Bronchial epithelial cell (primary cell): ENCODE results near the gene MAGI2. TPM values are rescaled to one million over a fixed set of nuclear protein-coding genes. Genes with fewer than 3 reads are reported as not detected.
"Not testable (repeated sequence)": the region's sequence is repeated elsewhere in the genome, so short reads cannot be mapped to it uniquely, and the experiment has no call there.

Experiments used
- DNase-seq: peaks from one replicate; pipeline ENCODE4 v3.0.0-alpha.2; 2010; ENCODE audit warnings: low read depth
- FAIRE-seq: peaks from 2 replicates; lab custom pipeline; 2011; peaks lifted over from hg19 to GRCh38; lab: Jason Lieb, UNC
- H3K27me3 ChIP-seq: 2 replicates; pipeline ENCODE4 v1.5.1; 2011; ENCODE audit warnings: low read length; ENCODE audit not compliant: control insufficient read depth, insufficient read depth
- H3K36me3 ChIP-seq: 2 replicates; pipeline ENCODE4 v1.5.1; 2011; ENCODE audit warnings: low read length; ENCODE audit not compliant: control insufficient read depth, insufficient read depth
- H3K4me3 ChIP-seq: 2 replicates; pipeline ENCODE4 v1.5.1; 2011; ENCODE audit warnings: mild to moderate bottlenecking, low read depth, low read length, control low read depth
- total RNA-seq: library from RNA; depleted of rRNA; stranded (reverse); fragments of >200 nt; gene quantifications from 2 replicates; pipeline ENCODE4 v1.2.1, GENCODE V29; 2014
- TF ChIP-seq, protein P1 (sequence below): IDR thresholded peaks from 2 replicates; pipeline ENCODE4 v1.5.1; 2011; ENCODE audit warnings: mild to moderate bottlenecking, moderate library complexity, low read length, control low read depth, inconsistent platforms; ENCODE audit not compliant: insufficient read depth, severe bottlenecking

MAGI2 gene
- total RNA-seq, 1 donor from 2014 or later, result 2.6 TPM

- no peaks in the 10 kb centered on the region for H3K36me3 ChIP-seq
- H3K4me3 ChIP-seq, result peak overlapping the region; percentile 71
- no peaks in the 10 kb centered on the region for H3K27me3 ChIP-seq
- peak; percentile 98 for DNase-seq
- no peak for FAIRE-seq
- TF ChIP-seq, protein P1, sequence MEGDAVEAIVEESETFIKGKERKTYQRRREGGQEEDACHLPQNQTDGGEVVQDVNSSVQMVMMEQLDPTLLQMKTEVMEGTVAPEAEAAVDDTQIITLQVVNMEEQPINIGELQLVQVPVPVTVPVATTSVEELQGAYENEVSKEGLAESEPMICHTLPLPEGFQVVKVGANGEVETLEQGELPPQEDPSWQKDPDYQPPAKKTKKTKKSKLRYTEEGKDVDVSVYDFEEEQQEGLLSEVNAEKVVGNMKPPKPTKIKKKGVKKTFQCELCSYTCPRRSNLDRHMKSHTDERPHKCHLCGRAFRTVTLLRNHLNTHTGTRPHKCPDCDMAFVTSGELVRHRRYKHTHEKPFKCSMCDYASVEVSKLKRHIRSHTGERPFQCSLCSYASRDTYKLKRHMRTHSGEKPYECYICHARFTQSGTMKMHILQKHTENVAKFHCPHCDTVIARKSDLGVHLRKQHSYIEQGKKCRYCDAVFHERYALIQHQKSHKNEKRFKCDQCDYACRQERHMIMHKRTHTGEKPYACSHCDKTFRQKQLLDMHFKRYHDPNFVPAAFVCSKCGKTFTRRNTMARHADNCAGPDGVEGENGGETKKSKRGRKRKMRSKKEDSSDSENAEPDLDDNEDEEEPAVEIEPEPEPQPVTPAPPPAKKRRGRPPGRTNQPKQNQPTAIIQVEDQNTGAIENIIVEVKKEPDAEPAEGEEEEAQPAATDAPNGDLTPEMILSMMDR, result no peak
Observed at GRCh38 chr7:79451580-79451979, 1.9 kb downstream of the MAGI2 start.

- not testable (repeated sequence) for H3K4me3 ChIP-seq, H3K36me3 ChIP-seq, H3K27me3 ChIP-seq, DNase-seq, FAIRE-seq
Observed at GRCh38 chr7:79442766-79443165, 10.7 kb downstream of the MAGI2 start.

DNA sequence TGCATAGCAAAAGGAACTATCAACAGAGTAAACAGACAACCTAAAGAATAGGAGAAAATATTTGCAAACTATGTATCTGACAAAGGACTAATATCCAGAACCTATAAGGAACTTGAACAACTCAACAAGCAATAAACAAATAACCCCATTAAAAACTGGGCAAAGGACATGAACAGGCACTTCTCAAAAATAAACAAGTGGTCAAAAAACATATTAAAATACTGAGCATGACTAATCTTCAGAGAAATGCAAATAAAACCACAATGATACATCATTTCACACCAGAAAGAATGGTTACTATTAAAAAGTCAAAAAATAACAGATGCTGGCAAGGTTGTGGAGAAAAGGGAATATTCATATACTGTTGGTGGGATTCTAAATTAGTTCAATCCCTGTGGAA, 17.1 kb downstream of the MAGI2 start:
- Histone ChIP-seq H3K36me3 (no peaks in the 10 kb centered on the region), H3K27me3 (no peaks in the 10 kb centered on the region), H3K4me3 (no peak overlapping the region)
- DNase-seq (peak; percentile 46), FAIRE-seq (no peak)
- TF ChIP-seq, protein P1, result no peak

GRCh38 chr7:79434867-79435266, 18.6 kb downstream of the MAGI2 start:
- FAIRE-seq (no peak), DNase-seq (no peak)
- no peaks in the 10 kb centered on the region for H3K27me3 ChIP-seq
- H3K4me3 ChIP-seq, result no peak overlapping the region
- H3K36me3 ChIP-seq, result no peaks in the 10 kb centered on the region
- TF ChIP-seq, protein P1, result no peak

DNA sequence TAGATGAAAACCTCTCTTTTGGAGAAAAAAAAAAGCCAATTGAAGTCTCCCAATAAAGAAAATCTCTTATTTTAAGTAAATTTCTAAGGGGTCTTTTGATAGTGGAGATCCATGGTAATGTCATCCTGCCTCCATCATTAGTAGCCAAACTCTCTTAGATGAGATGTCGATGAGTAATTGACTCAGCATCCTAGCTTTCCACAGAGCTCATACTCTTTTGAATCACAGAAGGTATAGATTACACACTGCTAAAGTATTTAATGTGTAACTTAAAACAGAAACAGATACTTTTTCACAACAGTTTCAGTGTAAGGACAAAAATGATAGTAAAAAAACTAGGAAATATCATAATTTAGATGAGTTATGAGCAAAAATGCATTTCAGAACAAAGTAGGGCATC, 19.4 kb downstream of the MAGI2 start:
- Histone ChIP-seq H3K4me3 (no peak overlapping the region), H3K36me3 (no peaks in the 10 kb centered on the region), H3K27me3 (no peaks in the 10 kb centered on the region)
- DNase-seq, result peak; percentile 90
- TF ChIP-seq, protein P1, result no peak
- FAIRE-seq, result no peak

DNA sequence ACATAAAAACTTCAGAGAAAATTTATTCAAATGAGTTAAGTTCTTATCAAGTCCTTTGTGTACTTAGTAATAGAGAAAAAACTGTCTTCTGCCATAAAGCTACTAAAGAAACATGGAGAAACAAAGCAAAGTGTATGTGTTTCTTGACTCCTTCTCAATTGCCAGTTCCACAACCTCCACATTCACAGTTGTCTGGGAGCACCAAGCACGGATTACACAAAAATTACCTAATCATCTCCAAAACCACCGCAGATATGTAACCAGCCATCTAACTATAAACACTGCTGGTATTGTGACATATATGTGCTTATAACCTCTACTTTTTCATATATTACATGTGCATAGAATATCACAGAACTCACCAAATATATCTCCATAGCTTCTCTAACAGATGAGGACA, 23.1 kb downstream of the MAGI2 start:
- no peak for DNase-seq

More for the DNA sequence above, 23.1 kb downstream of the MAGI2 start:
- no peaks in the 10 kb centered on the region for H3K36me3 ChIP-seq
- TF ChIP-seq, protein P1, result no peak
- no peaks in the 10 kb centered on the region for H3K27me3 ChIP-seq
- H3K4me3 ChIP-seq, result no peak overlapping the region
- no peak for FAIRE-seq
